WTC11 (cell line): ENCODE results near the gene ANP32B.
"Not testable (repeated sequence)": the region's sequence is repeated elsewhere in the genome, so short reads cannot be mapped to it uniquely, and the experiment has no call there.

Experiments
- CTCF ChIP-seq: fragments of 200-600 bp; IDR thresholded peaks from 2 replicates; pipeline ENCODE4 v1.8.0; 2022; ENCODE audit warnings: antibody characterized with exemption
- MAX ChIP-seq: sonication (generic); formaldehyde crosslinking; IDR thresholded peaks from 2 replicates; pipeline ENCODE4 v1.8.0; 2022; ENCODE audit warnings: mild to moderate bottlenecking, missing genetic modification reagents

GRCh38 chr9:97996676-97997075, 13.5 kb downstream of the ANP32B start:
- not testable (repeated sequence) for TF ChIP-seq CTCF, MAX
